HG02938 (cell line): ENCODE results near the gene ZSWIM3.

Source experiments
- ATAC-seq: cut with Tn5 transposase; IDR thresholded peaks from one replicate; pipeline ENCODE4 v1.9.1; 2021; ENCODE audit warnings: mild to moderate bottlenecking, moderate library complexity; ENCODE audit not compliant: unreplicated experiment

ZSWIM3 gene

DNA sequence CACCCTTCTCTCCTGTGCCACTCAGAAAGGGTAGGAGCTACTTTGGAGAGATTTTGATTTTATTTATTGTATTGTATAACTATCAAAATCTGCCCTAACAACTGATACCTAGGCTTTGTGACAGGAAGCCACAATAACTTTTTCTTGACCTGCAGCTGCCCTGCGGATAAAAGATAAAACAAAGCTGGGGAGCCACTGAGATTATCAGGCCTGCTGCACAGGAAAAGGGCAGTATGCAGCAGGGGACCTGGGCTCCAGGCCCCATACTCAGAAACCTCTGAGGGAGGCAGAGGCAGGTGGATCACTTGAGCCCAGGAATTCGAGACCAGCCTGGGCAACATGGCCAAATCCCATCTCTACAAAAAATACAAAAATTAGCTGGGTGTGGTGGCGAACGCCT lies 24.8 kb upstream of the ZSWIM3 start:
- ATAC-seq: no peak

DNA sequence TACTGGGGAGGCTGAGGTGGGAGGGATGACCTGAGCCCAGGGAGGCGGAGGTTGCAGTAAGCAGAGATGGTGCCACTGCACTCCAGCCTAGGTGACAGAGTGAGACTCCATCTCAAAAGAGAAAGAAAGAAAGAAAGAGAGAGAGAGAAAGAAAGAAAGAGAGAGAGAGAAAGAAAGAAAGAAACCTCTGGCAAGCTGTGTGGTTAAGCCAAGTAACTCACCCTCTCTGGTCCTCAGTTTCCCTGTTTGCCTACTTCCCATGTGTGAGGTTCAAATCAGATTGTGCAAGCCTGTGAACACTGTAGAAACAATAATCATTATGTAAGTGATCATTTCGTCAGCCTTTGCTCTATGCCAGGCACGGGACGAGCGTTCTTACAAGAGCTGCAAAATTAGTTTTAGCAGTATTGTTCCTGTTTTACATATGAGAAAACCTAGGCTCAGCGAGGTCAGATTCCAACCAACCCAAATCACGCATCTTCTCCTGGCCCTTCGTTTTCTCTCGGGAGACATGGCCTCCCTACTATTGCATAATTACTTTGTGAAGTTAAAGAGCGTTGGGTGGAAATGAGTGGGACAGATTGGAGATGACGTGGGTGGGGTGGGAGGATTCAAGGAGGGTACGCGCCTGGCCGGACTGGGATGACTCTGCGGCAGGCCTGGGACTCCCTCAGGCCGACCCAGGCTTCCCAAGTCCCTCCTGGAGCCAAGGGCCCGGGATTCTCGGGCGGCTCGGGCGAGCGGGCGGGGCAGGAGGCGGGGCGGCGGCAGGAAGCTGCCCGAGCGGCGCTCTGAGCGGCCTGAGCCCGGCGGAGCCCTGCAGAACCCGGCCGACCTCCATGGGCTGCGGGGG lies 24.2 kb upstream of the ZSWIM3 start, which contains the start of gene SNX21:
TSS of gene SNX21 (plus strand) at position 770 of the 853 bp plus-strand sequence. CDS start 121 bp downstream, outside the sequence.
- ATAC-seq: no peak

DNA sequence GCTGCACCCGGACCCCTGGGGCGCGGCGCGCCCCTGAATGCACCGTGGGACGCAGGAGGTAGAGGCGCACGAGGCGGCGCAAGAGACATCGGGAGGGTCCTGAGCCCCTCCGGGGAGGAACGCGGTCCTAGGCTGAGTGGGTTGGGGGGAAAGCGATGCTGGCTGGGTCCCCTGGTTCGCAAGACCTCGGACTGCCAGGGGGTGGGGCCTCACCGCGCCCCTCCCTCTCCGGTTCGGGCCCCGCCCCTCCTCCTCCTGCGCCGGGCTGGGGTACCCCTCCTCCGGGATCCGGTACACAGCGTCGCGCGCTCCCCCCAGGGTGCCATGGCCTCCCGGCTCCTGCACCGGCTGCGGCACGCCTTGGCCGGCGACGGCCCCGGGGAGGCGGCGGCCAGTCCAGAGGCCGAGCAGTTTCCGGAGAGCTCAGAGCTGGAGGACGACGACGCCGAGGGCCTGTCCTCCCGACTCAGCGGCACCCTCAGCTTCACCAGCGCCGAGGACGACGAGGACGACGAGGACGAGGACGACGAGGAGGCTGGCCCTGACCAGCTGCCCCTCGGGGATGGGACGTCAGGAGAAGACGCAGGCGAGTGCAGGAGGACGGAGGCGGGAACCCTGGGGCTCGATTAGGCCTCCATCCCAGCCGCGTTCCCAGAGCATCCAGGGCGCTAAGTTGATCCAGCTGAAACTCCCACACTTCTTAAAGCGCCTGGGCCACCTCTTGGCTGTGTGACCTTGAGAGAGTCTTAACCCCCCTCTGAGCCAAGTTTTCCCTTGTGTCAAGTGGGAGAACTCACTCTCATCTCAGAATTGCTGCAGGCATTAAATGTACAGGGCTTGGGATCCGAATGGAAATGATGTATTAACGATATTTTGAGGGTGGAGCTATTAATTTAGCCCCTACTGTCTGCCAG lies 23.3 kb upstream of the ZSWIM3 start:
- no peak for ATAC-seq

DNA sequence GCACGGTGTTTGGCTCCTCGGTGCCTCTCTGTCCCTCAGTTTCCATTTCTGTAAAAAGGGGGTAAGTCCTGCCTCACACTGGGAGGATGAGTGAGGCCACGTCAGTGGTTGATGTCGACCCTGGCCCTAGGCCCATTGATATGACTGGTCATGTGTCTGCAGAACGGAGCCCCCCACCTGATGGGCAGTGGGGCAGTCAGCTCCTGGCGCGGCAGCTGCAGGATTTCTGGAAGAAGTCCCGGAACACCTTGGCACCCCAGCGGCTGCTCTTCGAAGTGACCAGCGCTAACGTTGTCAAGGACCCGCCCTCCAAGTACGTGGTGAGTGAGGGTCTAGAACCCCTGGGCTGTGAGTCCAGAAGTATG lies 22.6 kb upstream of the ZSWIM3 start:
- ATAC-seq: no peak

DNA sequence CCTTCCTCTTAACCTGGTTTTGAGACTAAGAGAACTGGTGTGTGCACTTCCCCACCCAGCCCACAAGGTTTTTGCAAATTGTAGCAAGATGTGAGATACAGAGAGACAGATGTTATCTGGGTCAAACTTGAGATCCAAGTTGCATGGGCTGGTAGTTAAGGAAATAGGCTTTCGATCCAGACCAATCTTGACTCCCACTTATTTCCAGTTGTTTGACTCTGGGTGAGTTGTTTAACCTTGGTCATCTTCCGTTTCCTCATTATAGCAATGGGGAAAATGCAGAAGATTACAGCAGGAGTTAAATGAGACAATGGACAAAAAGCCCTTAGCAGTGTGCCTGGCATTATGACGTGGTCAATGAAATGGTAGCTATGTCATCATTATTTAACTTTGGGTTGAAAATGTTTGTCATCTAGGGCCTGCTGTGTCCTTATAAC lies 22.1 kb upstream of the ZSWIM3 start:
- no peak for ATAC-seq

DNA sequence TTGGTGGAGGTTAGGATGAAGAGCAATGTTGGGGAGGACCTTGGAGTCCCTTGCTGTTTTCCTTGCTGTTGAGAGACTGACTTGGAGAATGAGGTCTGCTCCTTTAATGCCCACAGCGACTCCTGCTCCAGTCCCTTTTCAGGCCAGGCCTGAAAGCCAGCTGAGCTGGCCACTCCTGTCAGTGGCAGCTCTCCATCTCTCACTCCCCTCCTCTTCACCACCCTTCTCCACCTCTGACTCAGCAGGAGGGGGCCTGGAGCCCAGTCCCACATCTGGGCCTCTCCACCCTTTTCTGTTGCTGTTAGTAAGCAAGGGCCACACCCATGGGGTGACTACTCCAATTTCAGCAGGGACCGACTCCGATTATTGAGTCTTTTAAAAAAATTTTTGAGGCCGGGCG lies 21.6 kb upstream of the ZSWIM3 start:
- ATAC-seq: no peak

DNA sequence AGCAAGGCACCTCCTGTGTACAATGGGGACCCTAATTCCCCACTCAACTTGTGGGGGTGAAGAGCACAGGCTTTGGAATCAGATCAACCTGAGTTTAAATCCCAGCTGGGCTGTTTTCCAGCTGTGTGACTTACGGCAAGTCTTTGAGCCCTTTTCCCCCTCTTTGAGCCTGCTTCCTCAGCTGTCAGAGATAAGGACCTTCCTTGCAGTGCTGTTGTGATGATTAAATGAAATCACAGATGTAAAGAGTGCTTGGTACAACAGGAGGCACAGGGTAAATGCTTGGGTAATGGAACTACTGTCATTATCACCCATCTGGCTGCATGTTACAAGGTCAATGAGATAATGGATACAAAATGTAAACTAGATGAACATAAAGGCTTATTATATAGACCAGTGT lies 20.6 kb upstream of the ZSWIM3 start:
- ATAC-seq: no peak

DNA sequence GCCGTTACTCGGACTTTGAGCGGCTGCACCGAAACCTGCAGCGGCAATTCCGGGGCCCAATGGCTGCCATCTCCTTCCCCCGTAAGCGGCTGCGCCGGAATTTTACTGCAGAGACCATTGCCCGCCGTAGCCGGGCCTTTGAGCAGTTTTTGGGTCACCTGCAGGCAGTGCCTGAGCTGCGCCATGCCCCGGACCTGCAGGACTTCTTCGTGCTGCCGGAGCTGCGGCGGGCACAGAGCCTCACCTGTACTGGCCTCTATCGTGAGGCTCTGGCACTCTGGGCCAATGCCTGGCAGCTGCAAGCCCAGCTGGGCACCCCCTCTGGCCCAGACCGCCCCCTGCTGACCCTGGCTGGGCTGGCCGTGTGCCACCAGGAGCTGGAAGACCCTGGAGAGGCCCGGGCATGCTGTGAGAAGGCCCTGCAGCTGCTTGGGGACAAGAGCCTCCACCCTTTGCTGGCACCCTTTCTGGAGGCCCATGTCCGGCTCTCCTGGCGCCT lies 16.7 kb upstream of the ZSWIM3 start:
- ATAC-seq: no peak

DNA sequence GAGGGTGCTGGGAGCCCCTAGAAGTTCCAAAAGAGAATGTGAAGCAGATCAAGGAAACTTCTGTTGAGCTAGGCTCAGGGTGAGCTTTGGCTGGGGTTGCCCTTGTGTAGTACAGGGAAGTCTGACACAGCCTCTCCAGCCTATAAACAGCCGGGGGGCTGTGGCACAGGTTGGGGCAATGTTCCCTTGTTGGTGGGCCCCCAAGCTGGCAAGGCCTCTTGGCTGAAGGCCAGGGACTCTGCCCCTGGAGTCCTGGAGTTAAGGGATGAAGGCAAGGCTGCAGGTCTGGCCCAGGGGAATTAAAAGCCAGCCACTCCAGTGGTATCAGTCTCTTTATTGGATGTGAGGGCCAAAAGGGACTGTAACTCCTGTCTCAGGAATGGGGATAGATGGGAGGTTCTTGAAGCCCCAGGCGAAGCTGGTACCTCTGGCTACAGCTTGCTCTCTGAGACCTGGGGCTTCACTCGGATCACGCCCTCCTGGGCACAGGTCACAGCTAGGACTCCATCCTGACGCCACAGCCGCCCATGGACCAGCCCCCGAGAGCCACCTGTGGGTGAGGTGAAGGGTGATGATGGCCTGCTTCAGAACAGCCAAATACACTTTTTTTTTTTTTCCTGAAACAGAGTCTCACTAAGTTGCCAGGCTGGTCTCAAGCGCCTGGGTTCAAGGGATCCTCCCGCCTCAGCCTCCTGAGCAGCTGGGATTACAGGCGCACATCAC lies 15.8 kb upstream of the ZSWIM3 start:
- no peak for ATAC-seq

DNA sequence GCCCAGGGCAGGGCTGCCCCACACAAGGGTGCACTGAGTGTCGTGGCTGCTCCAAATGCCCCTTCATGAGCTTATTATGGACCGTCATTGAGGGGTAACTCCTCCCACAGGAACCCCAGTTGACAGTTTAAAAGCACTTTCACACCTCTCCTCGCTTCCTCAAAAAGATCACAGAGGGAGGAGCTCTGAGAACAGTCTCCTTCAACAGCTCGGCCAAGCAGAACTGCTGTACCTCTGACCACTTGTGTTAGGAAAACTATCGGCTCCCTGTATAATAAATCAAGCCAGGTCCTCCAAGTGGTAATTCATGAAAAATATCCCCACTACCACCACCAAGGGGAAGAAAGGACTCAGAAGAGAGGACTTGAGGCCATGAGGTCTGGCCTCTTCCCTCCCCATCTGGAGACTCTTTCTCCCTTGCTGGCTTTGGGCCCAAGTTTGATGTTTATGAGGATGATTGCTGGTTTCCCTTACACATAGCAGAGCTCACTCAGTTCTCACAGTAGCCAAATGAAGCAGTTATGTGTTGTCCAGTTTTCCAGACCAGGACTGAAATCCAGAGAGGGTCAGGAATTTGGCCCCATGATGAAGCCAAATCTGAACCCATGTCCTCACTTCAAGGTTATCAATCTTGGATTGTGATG lies 15.1 kb upstream of the ZSWIM3 start:
- ATAC-seq: no peak

DNA sequence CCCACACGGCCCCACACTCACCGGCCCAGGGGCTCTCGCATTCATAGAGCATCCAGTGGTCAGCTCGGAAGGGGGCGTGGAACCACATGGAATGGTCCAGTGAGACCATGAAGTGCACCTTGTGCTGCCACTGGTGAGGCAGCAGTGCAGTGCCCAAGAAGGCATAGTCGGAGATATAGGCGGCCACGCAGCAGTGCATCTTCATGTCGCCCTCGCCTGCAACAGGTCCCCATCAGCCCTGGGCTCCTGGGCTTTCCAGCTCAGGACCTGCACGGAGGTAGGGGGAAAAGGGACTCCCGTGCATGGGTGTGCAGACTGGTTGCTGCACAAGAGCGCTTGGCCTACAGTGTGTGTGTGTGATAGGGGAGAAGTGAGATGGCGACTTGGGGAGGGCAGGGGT lies 13.9 kb upstream of the ZSWIM3 start:
- ATAC-seq: no peak

DNA sequence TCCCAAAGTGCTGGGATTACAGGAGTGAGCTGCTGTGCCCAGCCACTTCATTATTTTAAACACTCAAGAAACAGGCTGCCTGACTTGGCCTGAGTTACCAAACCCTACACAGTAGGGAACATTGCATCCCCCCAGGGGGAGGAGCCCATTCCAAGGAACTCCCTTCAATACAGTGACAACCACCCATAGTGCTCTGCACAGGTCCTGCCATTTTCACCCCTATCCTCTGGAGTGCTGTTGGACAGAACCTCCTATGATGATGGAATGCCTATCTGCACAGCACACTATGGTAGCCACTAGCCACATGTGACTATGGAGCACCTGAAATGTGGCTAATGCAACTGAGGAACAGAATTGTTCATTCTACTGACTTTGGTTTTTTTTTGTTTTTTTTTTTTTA lies 12.0 kb upstream of the ZSWIM3 start:
- no peak for ATAC-seq

DNA sequence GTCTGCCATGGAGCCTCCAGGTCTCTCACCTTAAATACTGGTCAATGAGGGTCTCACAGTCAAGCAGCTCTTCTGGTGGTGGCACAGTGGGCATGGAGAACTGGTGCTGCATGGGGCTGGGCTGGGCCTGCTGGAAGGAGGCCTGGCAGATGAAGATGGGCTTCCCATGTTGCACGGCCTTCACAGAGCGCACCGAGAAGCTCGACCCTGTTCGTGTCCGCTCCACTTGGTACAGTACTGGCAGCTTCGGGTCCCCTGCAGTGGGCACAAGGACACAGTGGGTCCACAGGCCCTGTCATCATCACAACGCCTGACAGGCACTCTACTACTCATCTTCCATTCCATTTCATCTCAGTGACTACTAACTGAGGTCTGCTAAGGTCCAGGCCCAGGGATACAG lies 9.0 kb upstream of the ZSWIM3 start:
- ATAC-seq: no peak

DNA sequence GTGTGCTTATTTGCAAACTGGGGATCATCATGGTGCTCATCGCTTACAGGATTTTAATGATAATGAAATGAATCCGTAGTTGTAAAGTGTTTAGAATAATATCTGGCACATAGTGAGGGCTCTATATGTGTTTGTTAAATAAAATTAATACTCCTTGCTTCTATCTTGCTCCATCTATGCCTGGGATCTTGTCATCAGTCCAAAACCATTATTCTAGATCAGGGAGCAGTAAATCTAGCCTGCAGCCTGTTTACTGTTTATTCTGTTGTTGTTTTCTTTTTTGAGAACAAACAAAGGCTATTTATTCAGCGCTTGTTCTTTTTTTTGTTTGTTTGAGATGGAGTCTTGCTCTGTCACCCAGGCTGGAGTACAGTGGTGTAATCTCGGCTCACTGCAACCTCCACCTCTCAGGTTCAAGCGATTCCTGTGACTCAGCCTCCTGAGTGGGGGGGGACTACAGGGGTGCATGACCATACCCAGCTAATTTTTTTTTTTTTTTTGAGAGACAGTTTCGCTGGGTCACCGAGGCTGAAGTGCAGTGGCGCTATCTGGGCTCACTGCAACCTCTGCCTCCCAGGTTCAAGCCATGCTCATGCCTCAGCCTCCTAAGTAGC lies 8.3 kb upstream of the ZSWIM3 start:
- ATAC-seq: no peak

DNA sequence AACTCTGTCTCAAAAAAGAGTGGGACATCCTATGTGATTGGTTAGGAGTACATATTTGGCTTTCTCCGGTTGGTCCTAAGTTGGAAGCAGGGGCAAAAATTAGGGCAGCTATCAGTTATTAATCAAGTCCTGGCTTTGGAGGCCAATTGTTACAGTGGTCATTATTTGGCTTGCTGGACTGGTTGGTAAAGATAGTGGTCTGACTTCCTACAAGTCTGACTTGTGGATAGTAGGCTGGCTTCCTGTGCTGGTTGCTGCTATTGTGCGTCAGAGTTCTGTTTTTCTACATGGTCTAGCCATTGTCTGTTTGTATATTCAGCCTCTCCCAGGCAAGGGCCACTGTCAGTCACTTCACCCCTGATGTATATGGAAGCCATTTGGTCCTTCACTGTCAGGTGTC lies 7.2 kb upstream of the ZSWIM3 start:
- ATAC-seq: no peak

DNA sequence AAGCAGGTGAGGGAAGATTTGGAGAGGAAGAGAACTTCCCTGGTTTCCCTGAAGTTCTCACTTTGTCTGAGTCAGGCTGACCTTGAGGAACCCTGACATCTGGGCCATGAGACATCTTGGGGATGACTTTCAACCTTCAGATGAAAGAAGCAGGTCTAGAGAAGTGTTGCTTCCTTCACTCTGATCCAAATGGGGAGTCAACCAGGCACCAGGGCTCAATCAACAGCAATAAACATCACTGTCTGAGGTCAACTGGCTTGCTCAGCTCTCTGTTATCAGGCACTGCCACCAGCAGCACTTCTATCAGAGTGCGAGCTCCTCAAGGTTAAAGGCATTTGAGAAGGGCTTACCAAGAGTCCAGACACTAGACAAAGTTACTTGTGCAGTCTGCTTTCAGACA lies 6.5 kb upstream of the ZSWIM3 start:
- no peak for ATAC-seq

DNA sequence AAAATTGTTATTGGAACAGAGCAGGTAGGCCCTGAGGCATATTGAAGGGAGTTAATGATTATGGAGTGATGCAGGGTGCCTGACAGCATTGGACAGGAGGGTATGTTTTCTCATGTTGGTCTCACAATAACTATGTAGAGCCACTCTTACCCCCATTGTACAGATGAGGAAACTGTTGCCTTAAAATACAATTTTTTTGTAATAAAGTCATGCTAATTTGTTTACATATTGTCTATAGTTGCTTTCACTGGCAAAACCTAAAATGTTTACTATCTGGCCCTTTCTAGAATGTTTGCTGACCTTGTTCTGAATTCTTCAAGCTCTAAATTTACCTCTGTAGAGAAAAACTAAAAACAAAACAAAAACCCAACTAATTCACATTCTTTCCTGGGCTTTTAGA lies 5.9 kb upstream of the ZSWIM3 start:
- ATAC-seq: no peak

DNA sequence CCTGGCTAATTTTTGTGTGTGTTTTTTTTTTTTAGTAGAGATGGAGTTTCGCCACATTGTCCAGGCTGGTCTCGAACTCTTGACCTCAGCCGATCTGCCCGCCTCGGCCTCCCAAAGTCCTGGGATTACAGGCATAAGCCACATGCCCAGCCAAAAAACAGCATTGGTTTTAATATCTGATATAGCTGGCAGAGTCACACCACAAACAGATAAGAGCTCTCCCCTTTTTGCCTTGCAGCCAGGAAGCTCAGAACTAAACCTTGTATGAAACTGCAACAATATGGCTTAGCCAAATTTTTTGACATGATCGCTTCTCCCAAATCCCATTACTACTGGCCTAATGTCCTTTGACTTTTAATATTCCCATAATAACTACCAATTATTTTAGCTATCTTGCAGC lies 5.1 kb upstream of the ZSWIM3 start:
- ATAC-seq: no peak

DNA sequence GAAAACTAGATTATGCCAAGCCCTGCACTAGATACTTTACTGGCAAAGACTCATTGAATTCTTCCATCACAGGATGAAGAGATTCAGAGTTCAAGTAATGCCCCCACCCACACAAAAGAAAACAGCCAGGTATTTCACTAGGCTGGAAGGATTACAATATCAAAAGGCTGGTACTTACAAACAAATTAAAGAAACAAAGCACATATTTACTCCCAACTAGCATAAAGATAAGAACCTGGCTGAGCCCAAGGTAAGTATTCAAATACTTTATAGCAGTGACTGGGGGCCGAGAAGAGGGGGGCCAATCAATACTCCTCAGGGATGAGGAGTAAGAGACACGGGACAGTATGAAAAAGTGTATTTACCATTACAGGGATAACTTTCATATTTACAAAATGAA lies 3.9 kb upstream of the ZSWIM3 start:
- no peak for ATAC-seq

DNA sequence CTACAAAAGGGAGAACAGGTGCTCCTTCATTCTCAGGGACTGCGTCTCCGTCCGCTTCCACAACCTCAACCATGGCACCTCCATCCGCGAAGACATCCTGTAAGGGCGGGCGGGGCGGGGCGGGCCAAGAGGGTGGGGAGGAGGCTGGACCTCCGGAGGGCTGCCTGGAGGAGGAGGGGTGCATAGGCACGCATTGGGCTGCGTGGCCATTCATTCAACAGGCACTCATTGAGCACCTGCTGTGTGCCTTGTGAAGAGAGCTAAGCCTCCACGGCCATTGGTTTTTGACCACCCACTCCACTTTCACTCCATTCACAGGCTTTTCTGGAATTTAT lies 435 bp downstream of the ZSWIM3 start:
- peak; percentile 21 for ATAC-seq
